ENCODE data around the gene SLC35G6. TPM values are rescaled to one million over a fixed set of nuclear protein-coding genes. Genes with fewer than 3 reads are reported as not detected.
A peak's percentile ranks its signal among the peaks of the same experiment; 100 is the strongest.

The SLC35G6 gene
- total RNA-seq, 1 donor from 2014 or later, result not detected

GRCh38 chr17:7448461-7448860 is 32.8 kb upstream of the SLC35G6 start:
- Histone ChIP-seq H3K27ac (no peak overlapping the region), H3K4me1 (peaks cover 10 to 18% of the 10 kb centered on the region in 2 donors), H3K4me3 (no peak overlapping the region), H3K9me3 (no peaks in the 10 kb centered on the region), H3K36me3 (no peaks in the 10 kb centered on the region), H3K27me3 (peaks cover 4% of the 10 kb centered on the region)
- intact Hi-C loops (cut with DNase I), result no loop called here
- DNase-seq (ENCODE audit: low spot score in 2 of 2), result no peak
- no peak for TF ChIP-seq CTCF (IDR thresholded peaks at IDR 0.05)

- H3K4me3 ChIP-seq, result no peak overlapping the region
- intact Hi-C loops (cut with DNase I), result no loop called here
- H3K27me3 ChIP-seq, result no peaks in the 10 kb centered on the region
- TF ChIP-seq CTCF (IDR thresholded peaks at IDR 0.05), result no peak
- H3K4me1 ChIP-seq, result peaks cover 0 to 5% of the 10 kb centered on the region in 2 donors
- H3K9me3 ChIP-seq, result no peaks in the 10 kb centered on the region
- H3K36me3 ChIP-seq, result peaks cover 32 to 34% of the 10 kb centered on the region in 2 donors
- H3K27ac ChIP-seq, result peak overlapping the region in 1 of 2 donors; percentile 53
- DNase-seq (ENCODE audit: low spot score in 2 of 2), result no peak
These were observed 21.2 kb upstream of the SLC35G6 start for GRCh38 chr17:7459961-7460545.

GRCh38 chr17:7460850-7461660 is 20.2 kb upstream of the SLC35G6 start:
- H3K36me3 ChIP-seq, result peaks cover 40 to 44% of the 10 kb centered on the region in 2 donors
- no peak overlapping the region for H3K4me3 ChIP-seq
- H3K27me3 ChIP-seq, result no peaks in the 10 kb centered on the region
- H3K9me3 ChIP-seq, result no peaks in the 10 kb centered on the region
- H3K27ac ChIP-seq, result peak overlapping the region in 1 of 2 donors; percentile 53
- no peak for DNase-seq (ENCODE audit: low spot score in 2 of 2)
- peaks cover 0 to 7% of the 10 kb centered on the region in 2 donors for H3K4me1 ChIP-seq
- TF ChIP-seq CTCF (IDR thresholded peaks at IDR 0.05), result no peak
- intact Hi-C loops (cut with DNase I), result no loop called here

GRCh38 chr17:7462474-7463371 is 18.5 kb upstream of the SLC35G6 start:
- Histone ChIP-seq H3K4me3 (no peak overlapping the region), H3K9me3 (no peaks in the 10 kb centered on the region), H3K27me3 (no peaks in the 10 kb centered on the region), H3K27ac (no peak overlapping the region), H3K4me1 (peaks cover 0 to 12% of the 10 kb centered on the region in 2 donors), H3K36me3 (peaks cover 46 to 50% of the 10 kb centered on the region in 2 donors)
- no peak for DNase-seq (ENCODE audit: low spot score in 2 of 2)
- TF ChIP-seq CTCF (IDR thresholded peaks at IDR 0.05), result no peak
- intact Hi-C loops (cut with DNase I), result no loop called here

- DNase-seq (ENCODE audit: low spot score in 2 of 2), result no peak
- H3K27me3 ChIP-seq, result no peaks in the 10 kb centered on the region
- TF ChIP-seq CTCF (IDR thresholded peaks at IDR 0.05), result no peak
- no peak overlapping the region for H3K4me3 ChIP-seq
- peaks cover 0 to 12% of the 10 kb centered on the region in 2 donors for H3K4me1 ChIP-seq
- H3K36me3 ChIP-seq, result peaks cover 46 to 50% of the 10 kb centered on the region in 2 donors
- H3K9me3 ChIP-seq, result no peaks in the 10 kb centered on the region
- intact Hi-C loops (cut with DNase I), result no loop called here
- no peak overlapping the region for H3K27ac ChIP-seq
These were observed 17.8 kb upstream of the SLC35G6 start for GRCh38 chr17:7463372-7463846.
